PC-3 (cell line): ENCODE results near the gene SET.

Experiments
- CTCF ChIP-seq: fragments of 300-600 bp; sonication (generic); conservative IDR thresholded peaks from 2 replicates; pipeline ENCODE4 v1.5.1; 2017; ENCODE audit warnings: antibody characterized with exemption, low read depth, mild to moderate bottlenecking, low read length
- EZH2 ChIP-seq: fragments of 300-600 bp; sonication (generic); IDR thresholded peaks from one replicate; pipeline ENCODE4 v1.6.1; 2017; ENCODE audit warnings: antibody characterized with exemption, mild to moderate bottlenecking, low read length; ENCODE audit not compliant: unreplicated experiment
- EZH2phosphoT487 ChIP-seq: fragments of 300-600 bp; sonication (generic); IDR thresholded peaks from 2 replicates; pipeline ENCODE4 v1.6.1; 2018; ENCODE audit warnings: mild to moderate bottlenecking, antibody characterized with exemption, low read length, borderline replicate concordance

- TF ChIP-seq CTCF (no peak), EZH2 (no peak), EZH2phosphoT487 (no peak)
Measured at GRCh38 chr9:128702949-128703615, 14.1 kb downstream of the SET start.
